Keratinocyte (primary cell): Measurements from ENCODE around the gene STK24. TPM values are rescaled to one million over a fixed set of nuclear protein-coding genes. Genes with fewer than 3 reads are reported as not detected.

Experiments
- DNase-seq: peaks from one replicate; pipeline ENCODE4 v3.0.0-alpha.2; 2011; ENCODE audit warnings: low read depth, missing footprints, low spot score
- FAIRE-seq: peaks from 2 replicates; lab custom pipeline; 2011; peaks lifted over from hg19 to GRCh38; lab: Jason Lieb, UNC
- H2AFZ ChIP-seq: 2 replicates; pipeline ENCODE4 v1.6.0; 2012; ENCODE audit warnings: low read length, control low read depth, inconsistent platforms; ENCODE audit not compliant: control insufficient read depth
- H3K27ac ChIP-seq: 2 replicates; pipeline ENCODE4 v1.5.1; 2011; ENCODE audit warnings: low read length; ENCODE audit not compliant: control insufficient read depth, insufficient read depth
- H3K27me3 ChIP-seq: 3 replicates; pipeline ENCODE4 v1.6.0; 2011; ENCODE audit warnings: low read length; ENCODE audit not compliant: control insufficient read depth, insufficient read depth; ENCODE audit errors: extremely low read depth
- H3K36me3 ChIP-seq, 2 experiments: 2 replicates in 1 of 2; 3 replicates in 1 of 2; pipeline ENCODE4 v1.5.1; 2011; ENCODE audit warnings: low read length in 2 of 2, mild to moderate bottlenecking in 1 of 2; ENCODE audit not compliant: control insufficient read depth in 2 of 2, insufficient read depth in 2 of 2; ENCODE audit errors: extremely low read depth in 1 of 2
- H3K4me1 ChIP-seq: 3 replicates; pipeline ENCODE4 v1.5.1; 2011; ENCODE audit warnings: low read length; ENCODE audit not compliant: control insufficient read depth, insufficient read depth; ENCODE audit errors: extremely low read depth
- H3K4me2 ChIP-seq: 3 replicates; pipeline ENCODE4 v1.6.0; 2011; ENCODE audit warnings: low read depth, low read length; ENCODE audit not compliant: control insufficient read depth, insufficient read depth; ENCODE audit errors: extremely low read depth
- H3K4me3 ChIP-seq, 3 experiments: fragments of 200-600 bp in 1 of 3; sonication (generic) in 1 of 3; 2 replicates in 2 of 3; 3 replicates in 1 of 3; pipeline ENCODE4 v1.5.1; 2011 to 2016; ENCODE audit warnings: low read length in 3 of 3, mild to moderate bottlenecking in 3 of 3, control low read depth in 2 of 3, inconsistent platforms in 1 of 3, low read depth in 1 of 3, mixed read lengths in 1 of 3, mixed run types in 1 of 3, moderate library complexity in 1 of 3; ENCODE audit not compliant: control insufficient read depth in 2 of 3, insufficient read depth in 2 of 3; ENCODE audit errors: extremely low read depth in 1 of 3
- H3K79me2 ChIP-seq: 2 replicates; pipeline ENCODE4 v1.6.0; 2012; ENCODE audit warnings: low read length; ENCODE audit not compliant: control insufficient read depth, insufficient read depth
- H3K9ac ChIP-seq: 3 replicates; pipeline ENCODE4 v1.6.0; 2011; ENCODE audit warnings: low read length; ENCODE audit not compliant: control insufficient read depth, insufficient read depth; ENCODE audit errors: extremely low read depth
- H3K9me1 ChIP-seq: 3 replicates; pipeline ENCODE4 v1.6.0; 2011; ENCODE audit warnings: low read length; ENCODE audit not compliant: control insufficient read depth, insufficient read depth; ENCODE audit errors: extremely low read depth
- H3K9me3 ChIP-seq: 2 replicates; pipeline ENCODE4 v1.5.1; 2012; ENCODE audit warnings: low read depth, low read length; ENCODE audit not compliant: control insufficient read depth
- H4K20me1 ChIP-seq: 3 replicates; pipeline ENCODE4 v1.6.0; 2011; ENCODE audit warnings: low read length; ENCODE audit not compliant: control insufficient read depth, insufficient read depth; ENCODE audit errors: extremely low read depth
- CTCF ChIP-seq, 3 experiments: IDR thresholded peaks in 1 of 3; conservative IDR thresholded peaks in 1 of 3; optimal IDR thresholded peaks in 1 of 3; 2 replicates in 2 of 3; 3 replicates in 1 of 3; pipeline versions ENCODE3 to v1.5.1; 2011; ENCODE audit warnings: low read length in 3 of 3, mild to moderate bottlenecking in 3 of 3, moderate library complexity in 2 of 3, control low read depth in 1 of 3, inconsistent platforms in 1 of 3; ENCODE audit not compliant: insufficient read depth in 2 of 3; ENCODE audit errors: extremely low read depth in 1 of 3
- EZH2 ChIP-seq: IDR thresholded peaks from one replicate; pipeline ENCODE4 v1.6.1; 2012; ENCODE audit warnings: inconsistent platforms, mild to moderate bottlenecking, low read length, moderate library complexity
- dilution Hi-C: fragments of 300-500 bp; cut with MboI; formaldehyde crosslinking; loops from one replicate; pipeline ENCODE4 v1.7.0; 2020; ENCODE audit warnings: low sequenced_read_pairs; ENCODE audit not compliant: extremely low pct_ligation_motif_present
- polyA plus RNA-seq, 5 experiments: library from polyadenylated mRNA; depleted of rRNA in 3 of 5; stranded (reverse) in 3 of 5; stranded (forward) in 1 of 5; unstranded in 1 of 5; fragments of >200 nt; gene quantifications; 1 replicate in 1 of 5; 2 replicates in 3 of 5; 3 replicates in 1 of 5; pipeline versions ENCODE4 v1.2.1 to v1.2.3, GENCODE V29; 2011 to 2012; ENCODE audit warnings: missing spikeins in 2 of 5, low read depth in 1 of 5, low replicate concordance in 1 of 5

Gene STK24
- polyA plus RNA-seq, 1 donor (not counting 4 experiments of a cell fraction or from before 2014, with no cell fraction given) = 81.6 TPM

GRCh38 chr13:98438246-98439125 lies 138.4 kb downstream of the STK24 start:
- Histone ChIP-seq H3K4me1 (peaks cover 7% of the 10 kb centered on the region), H3K27me3 (no peaks in the 10 kb centered on the region), H3K36me3 (no peaks in the 10 kb centered on the region), H3K9ac (no peak overlapping the region), H4K20me1 (no peaks in the 10 kb centered on the region), H3K79me2 (no peaks in the 10 kb centered on the region), H3K9me1 (no peaks in the 10 kb centered on the region), H3K4me2 (no peak overlapping the region), H2AFZ (no peak overlapping the region), H3K9me3 (no peaks in the 10 kb centered on the region), H3K4me3 (no peak overlapping the region), H3K27ac (no peak overlapping the region)
- no peak for TF ChIP-seq EZH2
- no peak for TF ChIP-seq CTCF (optimal IDR thresholded peaks at IDR 0.05 in 1 of 3, IDR thresholded peaks at IDR 0.05 in 1 of 3, conservative IDR thresholded peaks at IDR 0.05 in 1 of 3; ENCODE audit: extremely low read depth in 1 of 3, insufficient read depth in 2 of 3, low read length in 3 of 3)
- FAIRE-seq = no peak
- dilution Hi-C loops = no loop called here
- DNase-seq = no peak

- no peak overlapping the region for H3K27ac ChIP-seq
- no peak for DNase-seq
- H3K36me3 ChIP-seq = no peaks in the 10 kb centered on the region
- no peaks in the 10 kb centered on the region for H3K9me1 ChIP-seq
- H3K9ac ChIP-seq = no peak overlapping the region
- no peak overlapping the region for H2AFZ ChIP-seq
- H4K20me1 ChIP-seq = no peaks in the 10 kb centered on the region
- TF ChIP-seq CTCF (optimal IDR thresholded peaks at IDR 0.05 in 1 of 3, IDR thresholded peaks at IDR 0.05 in 1 of 3, conservative IDR thresholded peaks at IDR 0.05 in 1 of 3; ENCODE audit: extremely low read depth in 1 of 3, insufficient read depth in 2 of 3, low read length in 3 of 3) (no peak), EZH2 (no peak)
- H3K4me1 ChIP-seq = no peaks in the 10 kb centered on the region
- no peak overlapping the region for H3K4me3 ChIP-seq
- H3K27me3 ChIP-seq = no peaks in the 10 kb centered on the region
- no peaks in the 10 kb centered on the region for H3K79me2 ChIP-seq
- dilution Hi-C loops = no loop called here
- H3K9me3 ChIP-seq = no peaks in the 10 kb centered on the region
- FAIRE-seq = no peak
- H3K4me2 ChIP-seq = no peak overlapping the region
Measured at GRCh38 chr13:98436233-98436910, 140.5 kb downstream of the STK24 start.
